H1 (cell line): ENCODE results near the gene GALNT12. TPM values are rescaled to one million over a fixed set of nuclear protein-coding genes. Genes with fewer than 3 reads are reported as not detected.

Experiments used
- CTCF ChIA-PET: fragments of 300-600 bp; sonication (Branson Sonifier 250); formaldehyde crosslinking; loops from one replicate; lab custom pipeline; 2021; ENCODE audit not compliant: partially characterized antibody; lab: Charles Lee
- POLR2A ChIA-PET: fragments of 300-600 bp; sonication (Branson Sonifier 250); formaldehyde crosslinking; loops from one replicate; lab custom pipeline; 2021; ENCODE audit warnings: inconsistent platforms; ENCODE audit not compliant: partially characterized antibody; lab: Charles Lee
- DNase-seq, 2 experiments: peaks; one replicate each; pipeline versions ENCODE4 v3.0.0 to v3.0.0-alpha.2; 2010 to 2022; ENCODE audit warnings: low spot score in 2 of 2, low read depth in 1 of 2, mixed read lengths in 1 of 2
- FAIRE-seq: peaks from 2 replicates; lab custom pipeline; 2011; peaks lifted over from hg19 to GRCh38; lab: Jason Lieb, UNC
- H2AFZ ChIP-seq: 2 replicates; pipeline ENCODE4 v1.8.1; 2012; ENCODE audit warnings: low read length, inconsistent platforms
- H2AK5ac ChIP-seq: 2 replicates; pipeline ENCODE4 v1.6.1; 2013; ENCODE audit warnings: low read depth, low read length
- H2BK120ac ChIP-seq: replicated peaks from 2 replicates; pipeline ENCODE3; 2013; ENCODE audit warnings: low read depth, low read length, inconsistent platforms
- H2BK12ac ChIP-seq: 2 replicates; pipeline ENCODE4 v1.6.1; 2013; ENCODE audit warnings: low read depth, low read length
- H2BK15ac ChIP-seq: 2 replicates; pipeline ENCODE4 v1.6.1; 2013; ENCODE audit warnings: low read length
- H2BK20ac ChIP-seq: 2 replicates; pipeline ENCODE4 v1.6.1; 2013; ENCODE audit warnings: low read length
- H2BK5ac ChIP-seq: 2 replicates; pipeline ENCODE4 v1.6.1; 2013; ENCODE audit warnings: low read depth, low read length
- H3K14ac ChIP-seq: 2 replicates; pipeline ENCODE4 v1.6.1; 2013; ENCODE audit warnings: inconsistent platforms; ENCODE audit not compliant: insufficient read length
- H3K18ac ChIP-seq: 2 replicates; pipeline ENCODE4 v1.6.1; 2013; ENCODE audit warnings: low read length; ENCODE audit errors: extremely low read depth
- H3K23ac ChIP-seq: 2 replicates; pipeline ENCODE4 v1.6.1; 2013; ENCODE audit warnings: inconsistent platforms; ENCODE audit not compliant: insufficient read length
- H3K23me2 ChIP-seq: 2 replicates; pipeline ENCODE4 v1.6.1; 2013; ENCODE audit warnings: low read depth, low read length
- H3K27ac ChIP-seq: 2 replicates; pipeline ENCODE4 v1.6.1; 2011; ENCODE audit warnings: low read depth, low read length, inconsistent platforms
- H3K27me3 ChIP-seq, 4 experiments: replicated peaks in 1 of 4; 1 replicate in 1 of 4; 2 replicates in 3 of 4; pipeline versions ENCODE4 v1.6.1 to v1.8.1; 2011 to 2013; ENCODE audit warnings: low read length in 3 of 4, mild to moderate bottlenecking in 3 of 4, inconsistent platforms in 2 of 4, mixed read lengths in 2 of 4, moderate library complexity in 1 of 4; ENCODE audit not compliant: control insufficient read depth in 3 of 4, insufficient read depth in 3 of 4; ENCODE audit errors: extremely low read depth in 1 of 4
- H3K36me3 ChIP-seq, 4 experiments: 2 replicates each; pipeline versions ENCODE4 v1.6.1 to v1.8.1; 2011 to 2013; ENCODE audit warnings: mild to moderate bottlenecking in 4 of 4, low read length in 3 of 4, moderate library complexity in 2 of 4, control low read depth in 1 of 4, inconsistent platforms in 1 of 4; ENCODE audit not compliant: insufficient read depth in 4 of 4, control insufficient read depth in 2 of 4
- H3K4ac ChIP-seq: replicated peaks from 2 replicates; pipeline ENCODE3; 2013; ENCODE audit warnings: low read length, low read depth, mixed read lengths, inconsistent platforms; ENCODE audit not compliant: insufficient read length
- H3K4me1 ChIP-seq, 4 experiments: replicated peaks in 1 of 4; 1 replicate in 1 of 4; 2 replicates in 3 of 4; pipeline versions ENCODE4 v1.6.1 to v1.8.1; 2011 to 2013; ENCODE audit warnings: low read length in 3 of 4, inconsistent platforms in 2 of 4, mixed read lengths in 1 of 4; ENCODE audit not compliant: insufficient read depth in 4 of 4, control insufficient read depth in 3 of 4
- H3K4me2 ChIP-seq, 2 experiments: 2 replicates each; pipeline versions ENCODE4 v1.6.1 to v1.8.1; 2011 to 2013; ENCODE audit warnings: low read depth in 2 of 2, low read length in 2 of 2, control low read depth in 1 of 2, inconsistent platforms in 1 of 2, mild to moderate bottlenecking in 1 of 2; ENCODE audit not compliant: insufficient read depth in 1 of 2
- H3K4me3 ChIP-seq, 4 experiments: fragments of 200-600, 300-600 bp in 1 of 4; sonication (generic), shearing (Covaris generic), sonication (Bioruptor Twin) in 1 of 4; 2 replicates each; pipeline versions ENCODE4 v1.5.1 to v1.8.1; 2011 to 2016; ENCODE audit warnings: low read length in 4 of 4, low read depth in 3 of 4, control low read depth in 2 of 4, inconsistent platforms in 2 of 4, mild to moderate bottlenecking in 2 of 4, mixed read lengths in 1 of 4, moderate library complexity in 1 of 4; ENCODE audit not compliant: insufficient read depth in 2 of 4; ENCODE audit errors: extremely low read depth in 1 of 4
- H3K56ac ChIP-seq: replicated peaks from 2 replicates; pipeline ENCODE3; 2013; ENCODE audit warnings: low read depth, mild to moderate bottlenecking, mixed read lengths, low read length, inconsistent platforms; ENCODE audit not compliant: insufficient read length
- H3K79me1 ChIP-seq: 2 replicates; pipeline ENCODE4 v1.6.1; 2013; ENCODE audit warnings: low read depth, low read length, control low read depth
- H3K79me2 ChIP-seq, 2 experiments: 2 replicates each; pipeline versions ENCODE4 v1.6.1 to v1.8.1; 2012 to 2013; ENCODE audit warnings: low read length in 2 of 2, mild to moderate bottlenecking in 2 of 2, inconsistent platforms in 1 of 2; ENCODE audit not compliant: insufficient read depth in 2 of 2, control insufficient read depth in 1 of 2
- H3K9ac ChIP-seq, 4 experiments: replicated peaks in 1 of 4; 1 replicate in 1 of 4; 2 replicates in 3 of 4; pipeline versions ENCODE4 v1.6.1 to v1.8.1; 2011 to 2013; ENCODE audit warnings: low read depth in 3 of 4, low read length in 3 of 4, control low read depth in 2 of 4, mild to moderate bottlenecking in 2 of 4, moderate library complexity in 2 of 4, inconsistent platforms in 1 of 4; ENCODE audit errors: extremely low read depth in 1 of 4
- H3K9me3 ChIP-seq, 2 experiments: 2 replicates each; pipeline versions ENCODE4 v1.6.1 to v1.8.1; 2012 to 2013; ENCODE audit warnings: mild to moderate bottlenecking in 2 of 2, moderate library complexity in 2 of 2, control low read depth in 1 of 2, inconsistent platforms in 1 of 2, low read depth in 1 of 2, low read length in 1 of 2, mixed read lengths in 1 of 2; ENCODE audit not compliant: insufficient read depth in 2 of 2
- H4K20me1 ChIP-seq, 2 experiments: replicated peaks in 1 of 2; 2 replicates each; pipeline versions ENCODE3 to v1.8.1; 2011 to 2013; ENCODE audit warnings: inconsistent platforms in 2 of 2, low read length in 2 of 2, mild to moderate bottlenecking in 1 of 2; ENCODE audit not compliant: insufficient read depth in 2 of 2, control insufficient read depth in 1 of 2
- H4K5ac ChIP-seq: 2 replicates; pipeline ENCODE4 v1.6.1; 2013; ENCODE audit warnings: low read length, low read depth, mixed read lengths, inconsistent platforms; ENCODE audit not compliant: insufficient read length
- H4K8ac ChIP-seq: 2 replicates; pipeline ENCODE4 v1.8.0; 2013; ENCODE audit warnings: mild to moderate bottlenecking, moderate library complexity, low read length, inconsistent platforms; ENCODE audit not compliant: insufficient read depth; ENCODE audit errors: extremely low read depth
- H4K91ac ChIP-seq: replicated peaks from 2 replicates; pipeline ENCODE3; 2013; ENCODE audit warnings: low read length, mixed read lengths, inconsistent platforms; ENCODE audit not compliant: insufficient read length
- ATF3 ChIP-seq: IDR thresholded peaks from 2 replicates; pipeline ENCODE4 v1.6.1; 2011; ENCODE audit warnings: low read depth, mild to moderate bottlenecking, low read length; ENCODE audit not compliant: insufficient read depth
- CHD2 ChIP-seq: IDR thresholded peaks from 2 replicates; pipeline ENCODE4 v1.6.1; 2012; ENCODE audit warnings: low read length, improper control_type of control experiment
- E2F6 ChIP-seq: IDR thresholded peaks from 2 replicates; pipeline ENCODE4 v1.6.1; 2012; ENCODE audit warnings: inconsistent platforms
- NRF1 ChIP-seq: IDR thresholded peaks from 2 replicates; pipeline ENCODE4 v1.6.1; 2011; ENCODE audit warnings: mild to moderate bottlenecking, low read depth, low read length, improper control_type of control experiment
- RFX5 ChIP-seq: IDR thresholded peaks from 2 replicates; pipeline ENCODE4 v1.6.1; 2011; ENCODE audit warnings: low read depth, low read length, improper control_type of control experiment, borderline replicate concordance
- SIN3A ChIP-seq, 2 experiments: IDR thresholded peaks in 1 of 2; conservative IDR thresholded peaks in 1 of 2; 2 replicates each; pipeline ENCODE4 v1.6.1; 2011 to 2012; ENCODE audit warnings: low read length in 2 of 2, improper control_type of control experiment in 1 of 2, low read depth in 1 of 2, mild to moderate bottlenecking in 1 of 2
- SIX5 ChIP-seq: IDR thresholded peaks from 2 replicates; pipeline ENCODE4 v1.6.1; 2011; ENCODE audit warnings: mild to moderate bottlenecking, low read depth, low read length
- SP2 ChIP-seq: IDR thresholded peaks from 2 replicates; pipeline ENCODE4 v1.6.1; 2012; ENCODE audit warnings: mild to moderate bottlenecking, low read length, inconsistent platforms
- YY1 ChIP-seq: IDR thresholded peaks from 2 replicates; pipeline ENCODE4 v1.6.1; 2011; ENCODE audit warnings: low read depth, mild to moderate bottlenecking, low read length
- WGBS, 2 experiments: shearing (Covaris generic) in 1 of 2; methylation state at CpG; one replicate each; pipeline versions ENCODE4 v1.1.6 to v1.1.7; 2013 to 2015; ENCODE audit warnings: low lambda C conversion rate in 2 of 2, mixed read lengths in 2 of 2, inconsistent platforms in 1 of 2, low coverage in 1 of 2, missing lambda C conversion rate in 1 of 2; ENCODE audit not compliant: insufficient replicate concordance in 2 of 2, insufficient coverage in 1 of 2, insufficient read length in 1 of 2; ENCODE audit errors: extremely low coverage in 1 of 2, missing lambda C conversion rate in 1 of 2; 5-methylcytosine and 5-hydroxymethylcytosine counted together
- polyA plus RNA-seq, 7 experiments: library from polyadenylated mRNA; depleted of rRNA in 3 of 7; stranded (reverse) in 5 of 7; unstranded in 2 of 7; fragments of >200 nt in 5 of 7; fragments of 200-250 nt in 2 of 7; gene quantifications; 1 replicate in 5 of 7; 2 replicates in 1 of 7; 4 replicates in 1 of 7; pipeline versions ENCODE4 v1.2.1 to v1.2.3, GENCODE V29; 2011 to 2013; ENCODE audit warnings: missing spikeins in 2 of 7, mixed read lengths in 2 of 7
- total RNA-seq: library from RNA; stranded (reverse); fragmentation: NEBNext Ultra II Directional; extraction: Animal tissue kit (Norgen Biotek cat#: 25700); gene quantifications from 2 replicates; pipeline ENCODE4 v1.2.1, GENCODE V29; 2021

GALNT12 gene
- total and polyA plus RNA-seq, 2 of the 8 experiments (the other 6 are each of a cell fraction or from before 2014, with no cell fraction given) = 16.2 to 19.6 TPM

GRCh38 chr9:98864281-98865174 lies 57.1 kb downstream of the GALNT12 start:
- H2BK12ac ChIP-seq = no peak overlapping the region
- no peak overlapping the region for H3K18ac ChIP-seq
- H3K9me3 ChIP-seq = 0 out of 4 replicates have a peak, but pooled peaks cover 0 to 5% of the 10 kb centered on the region in 2 experiments
- H2BK5ac ChIP-seq = no peak overlapping the region
- no peak overlapping the region for H3K4me2 ChIP-seq
- H2AK5ac ChIP-seq = no peak overlapping the region
- no peak overlapping the region for H3K14ac ChIP-seq
- FAIRE-seq (no peak), DNase-seq (no peak)
- no peak overlapping the region for H4K91ac ChIP-seq
- H3K36me3 ChIP-seq = no peaks in the 10 kb centered on the region
- no peaks in the 10 kb centered on the region for H4K20me1 ChIP-seq
- no peaks in the 10 kb centered on the region for H3K4me1 ChIP-seq
- 89% methylated on average over 7 of the region's 7 CpGs; no CpG with 5 or more reads in 1 of the 2 experiments for WGBS, 2 experiments
- POLR2A ChIA-PET = no interaction called here
- no peak overlapping the region for H3K27ac ChIP-seq
- no peak overlapping the region for H4K5ac ChIP-seq
- H3K9ac ChIP-seq = no peak overlapping the region
- no peak overlapping the region for H3K4me3 ChIP-seq
- CTCF ChIA-PET = interaction anchor here (0.5 to 2.0 kb wide), 4 partner anchors 10 to 148 kb away, joined by 3 to 4 read pairs (median 3); no protein-coding TSS in a partner anchor
- H2BK20ac ChIP-seq = no peak overlapping the region
- H4K8ac ChIP-seq = no peak overlapping the region
- H3K4ac ChIP-seq = no peak overlapping the region
- no peaks in the 10 kb centered on the region for H3K27me3 ChIP-seq
- H3K23ac ChIP-seq = no peak overlapping the region
- no peak overlapping the region for H2BK15ac ChIP-seq
- H2BK120ac ChIP-seq = no peak overlapping the region
- H2AFZ ChIP-seq = no peak overlapping the region
- no peaks in the 10 kb centered on the region for H3K79me2 ChIP-seq
- TF ChIP-seq YY1 = no peak
- no peak for TF ChIP-seq SP2
- TF ChIP-seq SIX5 = no peak
- TF ChIP-seq SIN3A (conservative IDR thresholded peaks at IDR 0.05 in 1 of 2, IDR thresholded peaks at IDR 0.05 in 1 of 2; ENCODE audit: low read depth in 1 of 2, low read length in 2 of 2) = no peak
- no peak for TF ChIP-seq NRF1
- no peak for TF ChIP-seq RFX5
- TF ChIP-seq CHD2 = no peak
- TF ChIP-seq E2F6 = no peak
- no peak for TF ChIP-seq ATF3
- no peaks in the 10 kb centered on the region for H3K23me2 ChIP-seq
- H3K56ac ChIP-seq = no peak overlapping the region
- no peaks in the 10 kb centered on the region for H3K79me1 ChIP-seq
